Neural progenitor cell (in vitro differentiated cells): ENCODE results near the gene PTGER4. TPM values are rescaled to one million over a fixed set of nuclear protein-coding genes. Genes with fewer than 3 reads are reported as not detected.

Source experiments
- DNase-seq: peaks from one replicate; pipeline ENCODE4 v3.0.0-alpha.2; 2016; ENCODE audit warnings: low spot score
- H2AFZ ChIP-seq: fragments of 200-600 bp; sonication (generic); replicated peaks from 2 replicates; pipeline ENCODE4 v1.6.1; 2016; ENCODE audit warnings: antibody characterized with exemption
- H3F3A ChIP-seq: fragments of 200-600 bp; sonication (generic); 2 replicates; pipeline ENCODE4 v1.6.1; 2016; ENCODE audit warnings: antibody characterized with exemption, low read depth
- H3K27ac ChIP-seq: fragments of 200-600 bp; sonication (generic); 2 replicates; pipeline ENCODE4 v1.5.1; 2016; ENCODE audit warnings: mild to moderate bottlenecking
- H3K27me3 ChIP-seq: fragments of 200-600 bp; sonication (generic); 2 replicates; pipeline ENCODE4 v1.6.1; 2016; ENCODE audit warnings: mild to moderate bottlenecking, moderate library complexity
- H3K36me3 ChIP-seq: fragments of 200-600 bp; sonication (generic); 2 replicates; pipeline ENCODE4 v1.5.1; 2016
- H3K4me1 ChIP-seq: fragments of 200-600 bp; sonication (generic); 2 replicates; pipeline ENCODE4 v1.6.1; 2016; ENCODE audit warnings: mixed run types
- H3K4me2 ChIP-seq: fragments of 200-600 bp; sonication (generic); 2 replicates; pipeline ENCODE4 v1.6.1; 2016
- H3K4me3 ChIP-seq: fragments of 200-600 bp; sonication (generic); 2 replicates; pipeline ENCODE4 v1.5.1; 2016
- H3K79me2 ChIP-seq: fragments of 200-600 bp; sonication (generic); 2 replicates; pipeline ENCODE4 v1.6.1; 2016; ENCODE audit warnings: low read depth
- H3K9ac ChIP-seq: fragments of 200-600 bp; sonication (generic); 2 replicates; pipeline ENCODE4 v1.6.1; 2016
- H3K9me3 ChIP-seq: fragments of 200-600 bp; sonication (generic); 2 replicates; pipeline ENCODE4 v1.5.1; 2016; ENCODE audit warnings: low read depth
- H4K20me1 ChIP-seq: fragments of 200-600 bp; sonication (generic); 2 replicates; pipeline ENCODE4 v1.6.1; 2016; ENCODE audit warnings: low read depth
- H3K27ac Mint-ChIP-seq: 3 replicates; pipeline ENCODE4 v1.8.0; 2021; ENCODE audit warnings: mixed read lengths
- H3K27me3 Mint-ChIP-seq: 2 replicates; pipeline ENCODE4 v1.8.0; 2022; ENCODE audit warnings: low read depth, mild to moderate bottlenecking, inconsistent platforms, moderate library complexity, mixed read lengths; ENCODE audit not compliant: insufficient read depth
- H3K36me3 Mint-ChIP-seq: 3 replicates; pipeline ENCODE4 v1.8.0; 2021; ENCODE audit warnings: mixed read lengths
- H3K4me1 Mint-ChIP-seq: 3 replicates; pipeline ENCODE4 v1.8.0; 2021; ENCODE audit warnings: mixed read lengths
- H3K4me3 Mint-ChIP-seq: 3 replicates; pipeline ENCODE4 v1.8.0; 2021; ENCODE audit warnings: mild to moderate bottlenecking, moderate library complexity, mixed read lengths
- H3K9me3 Mint-ChIP-seq: 3 replicates; pipeline ENCODE4 v1.8.0; 2020; ENCODE audit warnings: mixed read lengths
- EZH2 ChIP-seq: fragments of 200-600 bp; sonication (generic); IDR thresholded peaks from 2 replicates; pipeline ENCODE4 v1.6.1; 2017; ENCODE audit warnings: antibody characterized with exemption, mild to moderate bottlenecking, moderate library complexity
- EZH2phosphoT487 ChIP-seq: fragments of 200-600 bp; sonication (generic); IDR thresholded peaks from 2 replicates; pipeline ENCODE4 v1.6.1; 2017; ENCODE audit warnings: antibody characterized with exemption
- small RNA-seq: library from RNA; depleted of rRNA; stranded (forward); fragments of <200 nt; gene quantifications from one replicate; pipeline ENCODE3, GENCODE V24; 2015
- total RNA-seq: library from RNA; depleted of rRNA; stranded (reverse); fragments of >200 nt; gene quantifications from 2 replicates; pipeline ENCODE4 v1.2.3, GENCODE V29; 2015; ENCODE audit warnings: low replicate concordance
- TF ChIP-seq, protein P1 (sequence below): fragments of 200-600 bp; sonication (generic); IDR thresholded peaks from 2 replicates; pipeline ENCODE4 v1.5.1; 2017; ENCODE audit warnings: antibody characterized with exemption, mild to moderate bottlenecking

PTGER4 gene
- total RNA-seq, 1 donor from 2014 or later, result not detected

DNA sequence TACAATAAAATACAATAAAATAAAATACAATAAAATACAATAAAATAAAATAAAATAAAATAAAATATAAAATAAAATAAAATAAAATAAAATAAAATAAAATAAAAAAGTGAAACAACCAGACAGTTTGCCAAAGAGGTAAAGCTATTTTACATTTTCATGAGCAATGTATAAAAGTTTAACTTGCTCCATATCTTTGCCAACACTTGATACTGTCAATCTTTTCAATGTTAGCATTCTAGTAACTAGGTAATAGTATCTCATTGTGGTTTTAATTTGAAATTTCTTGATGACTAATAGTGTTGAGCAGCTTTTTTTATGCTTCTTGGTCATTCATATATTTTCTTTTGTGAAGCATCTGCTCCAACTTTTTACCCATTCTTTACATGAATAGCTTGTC is 58.8 kb downstream of the PTGER4 start:
- H3K27ac ChIP-seq, result no peak overlapping the region
- Mint-ChIP-seq H3K36me3 (peaks cover 34% of the 10 kb centered on the region), H3K27me3 (peaks cover 2% of the 10 kb centered on the region), H3K9me3 (peaks cover 18% of the 10 kb centered on the region), H3K4me1 (no peaks in the 10 kb centered on the region), H3K4me3 (no peak overlapping the region), H3K27ac (no peak overlapping the region)
- H3K4me1 ChIP-seq, result no peaks in the 10 kb centered on the region
- no peaks in the 10 kb centered on the region for H3K36me3 ChIP-seq
- peaks cover 11% of the 10 kb centered on the region for H4K20me1 ChIP-seq
- H2AFZ ChIP-seq, result no peak overlapping the region
- H3K79me2 ChIP-seq, result peaks cover under 1% of the 10 kb centered on the region
- no peaks in the 10 kb centered on the region for H3K9me3 ChIP-seq
- H3K9ac ChIP-seq, result no peak overlapping the region
- H3K27me3 ChIP-seq, result no peaks in the 10 kb centered on the region
- no peak overlapping the region for H3K4me2 ChIP-seq
- no peak overlapping the region for H3K4me3 ChIP-seq
- no peak for DNase-seq
- H3F3A ChIP-seq, result no peaks in the 10 kb centered on the region
- TF ChIP-seq EZH2 (no peak), EZH2phosphoT487 (no peak)
- TF ChIP-seq, protein P1, sequence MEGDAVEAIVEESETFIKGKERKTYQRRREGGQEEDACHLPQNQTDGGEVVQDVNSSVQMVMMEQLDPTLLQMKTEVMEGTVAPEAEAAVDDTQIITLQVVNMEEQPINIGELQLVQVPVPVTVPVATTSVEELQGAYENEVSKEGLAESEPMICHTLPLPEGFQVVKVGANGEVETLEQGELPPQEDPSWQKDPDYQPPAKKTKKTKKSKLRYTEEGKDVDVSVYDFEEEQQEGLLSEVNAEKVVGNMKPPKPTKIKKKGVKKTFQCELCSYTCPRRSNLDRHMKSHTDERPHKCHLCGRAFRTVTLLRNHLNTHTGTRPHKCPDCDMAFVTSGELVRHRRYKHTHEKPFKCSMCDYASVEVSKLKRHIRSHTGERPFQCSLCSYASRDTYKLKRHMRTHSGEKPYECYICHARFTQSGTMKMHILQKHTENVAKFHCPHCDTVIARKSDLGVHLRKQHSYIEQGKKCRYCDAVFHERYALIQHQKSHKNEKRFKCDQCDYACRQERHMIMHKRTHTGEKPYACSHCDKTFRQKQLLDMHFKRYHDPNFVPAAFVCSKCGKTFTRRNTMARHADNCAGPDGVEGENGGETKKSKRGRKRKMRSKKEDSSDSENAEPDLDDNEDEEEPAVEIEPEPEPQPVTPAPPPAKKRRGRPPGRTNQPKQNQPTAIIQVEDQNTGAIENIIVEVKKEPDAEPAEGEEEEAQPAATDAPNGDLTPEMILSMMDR, result no peak

Small RNAs within 50 kb of the gene (small RNA-seq; reads per million reads assigned to genes)
- not detected for gene RF00092

Other genes with a start within 250 kb of the PTGER4 start
- 30.9 and 52.5 TPM in 2 replicates for gene TTC33, start 76.0 kb downstream of the PTGER4 start, total RNA-seq
- 35.5 and 58.5 TPM in 2 replicates for gene PRKAA1, start 118.5 kb downstream of the PTGER4 start, total RNA-seq
- 96.9 and 235 TPM in 2 replicates for gene RPL37, start 155.3 kb downstream of the PTGER4 start, total RNA-seq
- gene CARD6, start 161.5 kb downstream of the PTGER4 start, total RNA-seq, result 0.09 TPM in 1 of 2 replicates, not detected in the other
- gene C7, start 229.6 kb downstream of the PTGER4 start, total RNA-seq, result not detected in 2 replicates